PC-9 (cell line): ENCODE results near the gene PLEKHA7. TPM values are rescaled to one million over a fixed set of nuclear protein-coding genes. Genes with fewer than 3 reads are reported as not detected.

Experiments used
- BruUV-seq: library from RNA; stranded (reverse); fragments of 400-500 nt; replicated peaks from 2 replicates; lab custom pipeline; 2021; lab: Mats Ljungman, UMichigan
- CTCF ChIA-PET: fragments of 300-600 bp; sonication (Branson Sonifier 250); formaldehyde crosslinking; loops from one replicate; lab custom pipeline; 2022; ENCODE audit warnings: antibody characterized with exemption; lab: Charles Lee
- POLR2A ChIA-PET: fragments of 300-600 bp; sonication (Branson Sonifier 250); formaldehyde crosslinking; loops from one replicate; lab custom pipeline; 2022; ENCODE audit warnings: antibody characterized with exemption; ENCODE audit not compliant: unreplicated experiment; lab: Charles Lee
- DNase-seq, 2 experiments: peaks; one replicate each; pipeline versions ENCODE4 v3.0.0 to v3.0.0-alpha.2; 2015 to 2022; ENCODE audit warnings: mixed read lengths in 1 of 2
- H2AFZ ChIP-seq: fragments of 200-600 bp; sonication (generic); 2 replicates; pipeline ENCODE4 v1.8.1; 2017; ENCODE audit warnings: antibody characterized with exemption
- H3F3A ChIP-seq: fragments of 200-600 bp; sonication (generic); 2 replicates; pipeline ENCODE4 v1.8.1; 2017; ENCODE audit warnings: antibody characterized with exemption, mild to moderate bottlenecking, low read depth; ENCODE audit not compliant: insufficient read depth
- H3K27ac ChIP-seq: fragments of 200-600 bp; sonication (generic); 2 replicates; pipeline ENCODE4 v1.6.1; 2016; ENCODE audit warnings: mixed run types
- H3K27me3 ChIP-seq: fragments of 200-600 bp; sonication (generic); 2 replicates; pipeline ENCODE4 v1.6.1; 2016; ENCODE audit warnings: low read depth, mixed run types; ENCODE audit not compliant: insufficient read depth
- H3K36me3 ChIP-seq: fragments of 200-600 bp; sonication (generic); 2 replicates; pipeline ENCODE4 v1.6.1; 2016; ENCODE audit warnings: low read depth, mixed run types
- H3K4me1 ChIP-seq: fragments of 200-600 bp; sonication (generic); replicated peaks from 2 replicates; pipeline ENCODE4 v1.6.1; 2016; ENCODE audit warnings: mixed run types; ENCODE audit not compliant: insufficient read depth
- H3K4me2 ChIP-seq: fragments of 200-600 bp; sonication (generic); 2 replicates; pipeline ENCODE4 v1.6.1; 2017; ENCODE audit warnings: mixed run types
- H3K4me3 ChIP-seq: fragments of 200-600 bp; sonication (generic); 2 replicates; pipeline ENCODE4 v1.6.1; 2016; ENCODE audit warnings: mixed run types
- H3K79me2 ChIP-seq: fragments of 200-600 bp; sonication (generic); 2 replicates; pipeline ENCODE4 v1.6.1; 2017; ENCODE audit warnings: low read depth, mixed run types
- H3K9me2 ChIP-seq: fragments of 200-600 bp; sonication (generic); 2 replicates; pipeline ENCODE4 v1.8.1; 2017; ENCODE audit warnings: mild to moderate bottlenecking; ENCODE audit not compliant: insufficient read depth
- H3K9me3 ChIP-seq: fragments of 200-600 bp; sonication (generic); 2 replicates; pipeline ENCODE4 v1.8.1; 2016; ENCODE audit warnings: low read depth; ENCODE audit not compliant: insufficient read depth
- H4K20me1 ChIP-seq: fragments of 200-600 bp; sonication (generic); 2 replicates; pipeline ENCODE4 v1.8.1; 2017; ENCODE audit not compliant: insufficient read depth
- EZH2 ChIP-seq: fragments of 200-600 bp; sonication (generic); IDR thresholded peaks from 2 replicates; pipeline ENCODE4 v1.8.0; 2017; ENCODE audit warnings: antibody characterized with exemption, low read depth
- intact Hi-C: fragments of 100-400 bp; cut with micrococcal nuclease; formaldehyde crosslinking; loops from one replicate; pipeline ENCODE4 v1.10.0; 2022; ENCODE audit not compliant: unreplicated experiment
- total RNA-seq: library from RNA; stranded (reverse); gene quantifications from 2 replicates; pipeline ENCODE4 v1.2.3, GENCODE V29; 2021
- TF ChIP-seq, protein P1 (sequence below): fragments of 200-600 bp; sonication (generic); conservative IDR thresholded peaks from 2 replicates; pipeline ENCODE4 v1.6.1; 2017; ENCODE audit warnings: mixed run types, antibody characterized with exemption, mild to moderate bottlenecking, moderate library complexity

Gene PLEKHA7
- total RNA-seq, 1 experiment from 2014 or later = 26.9 TPM

DNA sequence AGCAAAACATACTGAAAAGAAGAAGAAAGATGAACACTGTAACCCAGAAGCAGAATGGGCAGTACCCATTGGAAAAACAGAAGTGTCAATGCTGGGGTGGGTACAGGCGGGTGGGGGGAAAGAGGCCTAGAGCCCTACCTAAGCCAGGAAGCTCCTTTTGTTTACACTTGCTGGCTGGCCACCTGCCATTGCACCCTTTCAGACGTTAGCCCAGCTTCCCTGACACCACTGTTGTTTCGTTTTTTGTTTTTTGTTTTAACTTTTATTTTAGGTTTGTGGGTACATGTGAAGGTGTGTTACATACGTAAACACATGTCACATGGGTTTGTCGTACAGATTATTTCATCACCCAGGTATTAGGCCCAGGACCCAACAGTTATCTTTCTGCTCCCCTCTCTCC, 55.4 kb downstream of the PLEKHA7 start:
- Histone ChIP-seq H3K79me2 (peaks cover 78% of the 10 kb centered on the region), H3K4me3 (no peak overlapping the region), H2AFZ (no peak overlapping the region), H3K9me3 (no peaks in the 10 kb centered on the region), H3K9me2 (no peaks in the 10 kb centered on the region), H3K36me3 (no peaks in the 10 kb centered on the region), H3K27me3 (no peaks in the 10 kb centered on the region), H3K4me1 (peaks cover 82% of the 10 kb centered on the region), H3F3A (peaks cover 57% of the 10 kb centered on the region), H3K4me2 (peak overlapping the region; percentile 45; the same call in 1 of the 2 replicates), H3K27ac (no peak overlapping the region), H4K20me1 (no peaks in the 10 kb centered on the region)
- ChIA-PET CTCF (no interaction called here), POLR2A (interaction anchor here (0.5 to 0.6 kb wide), 2 partner anchors 19 to 55 kb away, joined by 3 to 5 read pairs; no protein-coding TSS in a partner anchor)
- no peak for DNase-seq
- no peak for TF ChIP-seq EZH2
- TF ChIP-seq, protein P1, sequence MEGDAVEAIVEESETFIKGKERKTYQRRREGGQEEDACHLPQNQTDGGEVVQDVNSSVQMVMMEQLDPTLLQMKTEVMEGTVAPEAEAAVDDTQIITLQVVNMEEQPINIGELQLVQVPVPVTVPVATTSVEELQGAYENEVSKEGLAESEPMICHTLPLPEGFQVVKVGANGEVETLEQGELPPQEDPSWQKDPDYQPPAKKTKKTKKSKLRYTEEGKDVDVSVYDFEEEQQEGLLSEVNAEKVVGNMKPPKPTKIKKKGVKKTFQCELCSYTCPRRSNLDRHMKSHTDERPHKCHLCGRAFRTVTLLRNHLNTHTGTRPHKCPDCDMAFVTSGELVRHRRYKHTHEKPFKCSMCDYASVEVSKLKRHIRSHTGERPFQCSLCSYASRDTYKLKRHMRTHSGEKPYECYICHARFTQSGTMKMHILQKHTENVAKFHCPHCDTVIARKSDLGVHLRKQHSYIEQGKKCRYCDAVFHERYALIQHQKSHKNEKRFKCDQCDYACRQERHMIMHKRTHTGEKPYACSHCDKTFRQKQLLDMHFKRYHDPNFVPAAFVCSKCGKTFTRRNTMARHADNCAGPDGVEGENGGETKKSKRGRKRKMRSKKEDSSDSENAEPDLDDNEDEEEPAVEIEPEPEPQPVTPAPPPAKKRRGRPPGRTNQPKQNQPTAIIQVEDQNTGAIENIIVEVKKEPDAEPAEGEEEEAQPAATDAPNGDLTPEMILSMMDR = no peak
- no TSS peak for BruUV-seq
- intact Hi-C loops = loop anchor here (1.0 to 10.0 kb wide), 2 partner anchors 22 to 246 kb away; partner anchors contain the start of gene PIK3C2A

DNA sequence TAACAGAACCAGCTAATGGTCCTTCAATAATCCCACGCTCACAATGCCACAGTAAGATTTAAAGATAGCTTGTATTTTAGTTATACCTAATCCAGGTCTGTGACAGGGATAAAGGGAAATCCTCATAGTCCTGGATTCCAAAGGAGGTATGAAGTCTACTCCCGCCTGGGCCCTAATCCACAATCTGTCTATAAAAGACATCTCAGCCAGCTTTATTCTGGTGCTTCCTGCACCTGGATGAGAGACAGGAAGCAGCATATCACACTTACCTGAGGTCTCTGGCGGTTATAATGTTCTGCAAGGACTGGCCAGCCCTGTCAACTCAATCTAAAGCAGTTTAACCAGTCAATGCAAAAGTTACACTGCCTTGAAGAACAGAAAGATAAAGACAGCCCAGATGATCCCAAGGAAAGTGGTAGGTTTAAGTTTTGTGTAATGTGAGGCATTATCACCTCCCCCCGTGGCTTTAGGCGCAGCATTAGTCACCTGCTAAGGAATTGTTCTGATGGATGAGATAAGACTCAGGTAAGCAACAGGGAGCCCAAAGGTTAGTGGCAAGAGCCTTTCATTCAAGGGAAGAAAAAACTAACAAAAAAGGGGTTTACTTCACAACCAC, 57.6 kb downstream of the PLEKHA7 start:
- Histone ChIP-seq H3K9me2 (no peaks in the 10 kb centered on the region), H3K4me2 (peak overlapping the region; percentile 64), H3K27me3 (no peaks in the 10 kb centered on the region), H3K4me1 (peaks cover 95% of the 10 kb centered on the region), H3K27ac (peak overlapping the region; percentile 77), H3K4me3 (peak overlapping the region; percentile 23; the same call in 1 of the 2 replicates), H3K79me2 (peaks cover 80% of the 10 kb centered on the region), H3K9me3 (no peaks in the 10 kb centered on the region), H3K36me3 (no peaks in the 10 kb centered on the region), H2AFZ (no peak overlapping the region), H3F3A (peaks cover 61% of the 10 kb centered on the region), H4K20me1 (no peaks in the 10 kb centered on the region)
- TF ChIP-seq, protein P1 = no peak
- no peak for TF ChIP-seq EZH2
- ChIA-PET CTCF (no interaction called here), POLR2A (interaction anchor here (0.6 kb wide), 1 partner anchor 432 kb away, joined by 4 read pairs; the partner anchor contains the start of gene KCNJ11)
- intact Hi-C loops = loop anchor here (2.0 to 10.0 kb wide), 3 partner anchors 30 to 248 kb away; partner anchors contain the start of genes PIK3C2A and PLEKHA7
- BruUV-seq = no TSS peak
- DNase-seq = peak; percentile 72 to 94

DNA sequence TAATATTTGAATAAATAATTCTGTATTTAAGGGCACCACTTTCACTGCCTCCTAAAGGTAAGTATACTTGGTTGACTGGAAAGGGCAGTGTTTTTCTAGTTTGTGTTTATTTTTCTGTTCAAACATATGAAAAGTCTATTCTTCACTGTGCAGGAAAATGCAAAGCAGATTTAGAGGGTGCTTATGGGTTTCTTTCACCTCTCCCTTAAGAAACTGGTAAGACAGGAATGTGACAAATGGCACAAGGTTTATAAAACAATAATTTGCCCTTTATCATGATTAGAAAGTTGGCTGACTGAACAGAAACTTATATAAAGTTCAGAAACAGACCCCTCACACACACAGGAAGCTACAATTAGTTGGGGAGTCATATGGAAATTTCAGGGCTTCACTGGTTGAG, 60.6 kb downstream of the PLEKHA7 start:
- no peaks in the 10 kb centered on the region for H3K36me3 ChIP-seq
- no peaks in the 10 kb centered on the region for H3K9me3 ChIP-seq
- H3F3A ChIP-seq = peaks cover 48% of the 10 kb centered on the region
- no peaks in the 10 kb centered on the region for H3K9me2 ChIP-seq
- no peak overlapping the region for H3K4me3 ChIP-seq
- H4K20me1 ChIP-seq = no peaks in the 10 kb centered on the region
- H3K4me2 ChIP-seq = peak overlapping the region; percentile 64
- H3K4me1 ChIP-seq = peaks cover 65% of the 10 kb centered on the region
- H3K79me2 ChIP-seq = peaks cover 77% of the 10 kb centered on the region
- ChIA-PET POLR2A (interaction anchor here (0.6 kb wide), 1 partner anchor 20 kb away, joined by 5 read pairs; no protein-coding TSS in a partner anchor), CTCF (no interaction called here)
- intact Hi-C loops = loop anchor here (10.0 kb wide), 1 partner anchor 251 kb away; the partner anchor contains the start of gene PIK3C2A
- no peak overlapping the region for H2AFZ ChIP-seq
- H3K27me3 ChIP-seq = no peaks in the 10 kb centered on the region
- TF ChIP-seq, protein P1 = no peak
- no peak for TF ChIP-seq EZH2
- peak overlapping the region; percentile 66 for H3K27ac ChIP-seq
- no TSS peak for BruUV-seq
- DNase-seq = peak in 1 of 2 experiments; percentile 71
